Lower lobe of right lung (tissue), 2 donors: Measurements from ENCODE around the gene ASTN2. TPM values are rescaled to one million over a fixed set of nuclear protein-coding genes. Genes with fewer than 3 reads are reported as not detected.

Experiments used
- ATAC-seq, 2 donors: fragments of 200-7000 bp; cut with Tn5 transposase; one replicate each; pipeline ENCODE4 v1.9.1; 2020 to 2022; ENCODE audit warnings: mild to moderate bottlenecking in 2 of 2, moderate library complexity in 2 of 2
- DNase-seq: peaks from one replicate; pipeline ENCODE4 v3.0.0-alpha.2; 2020
- H3K27ac ChIP-seq: fragments of 200-600 bp; one replicate; pipeline ENCODE4 v1.8.0; 2022
- H3K27me3 ChIP-seq: fragments of 200-600 bp; one replicate; pipeline ENCODE4 v1.8.0; 2022; ENCODE audit warnings: low read depth
- H3K36me3 ChIP-seq: fragments of 200-600 bp; one replicate; pipeline ENCODE4 v1.8.0; 2022; ENCODE audit warnings: mild to moderate bottlenecking
- H3K4me1 ChIP-seq: fragments of 200-600 bp; one replicate; pipeline ENCODE4 v1.8.0; 2022
- H3K4me3 ChIP-seq: fragments of 200-600 bp; one replicate; pipeline ENCODE4 v1.8.0; 2022; ENCODE audit warnings: mild to moderate bottlenecking
- H3K9me3 ChIP-seq: fragments of 200-600 bp; one replicate; pipeline ENCODE4 v1.8.0; 2022
- CTCF ChIP-seq: fragments of 200-600 bp; IDR thresholded peaks from one replicate; pipeline ENCODE4 v1.8.0; 2022; ENCODE audit warnings: antibody characterized with exemption, mild to moderate bottlenecking
- intact Hi-C: fragments of 100-400 bp; cut with DNase I; formaldehyde crosslinking; loops from one replicate; pipeline ENCODE4 v1.11.0; 2022
- total RNA-seq: library from RNA; stranded (reverse); fragmentation: NEBNext Ultra II Directional; extraction: Animal tissue kit (Norgen Biotek cat#: 25700); gene quantifications from one replicate; pipeline ENCODE4 v1.2.1, GENCODE V29; 2021
- donor health status: DM: no; HTN: yes; CAD: no; lungs with severe emphysema.

Gene ASTN2
- total RNA-seq, 1 donor from 2014 or later: 4.3 TPM

GRCh38 chr9:117278471-117279035, 136.3 kb downstream of the ASTN2 start:
- Histone ChIP-seq H3K27me3 (no peaks in the 10 kb centered on the region), H3K4me1 (no peaks in the 10 kb centered on the region), H3K36me3 (no peaks in the 10 kb centered on the region), H3K27ac (no peak overlapping the region), H3K4me3 (no peak overlapping the region), H3K9me3 (no peaks in the 10 kb centered on the region)
- ATAC-seq (no peak), DNase-seq (no peak)
- intact Hi-C loops: no loop called here
- TF ChIP-seq CTCF: no peak

GRCh38 chr9:117278020-117278419, 136.8 kb downstream of the ASTN2 start:
- Histone ChIP-seq H3K9me3 (no peaks in the 10 kb centered on the region), H3K27me3 (no peaks in the 10 kb centered on the region), H3K4me3 (no peak overlapping the region), H3K27ac (no peak overlapping the region), H3K36me3 (no peaks in the 10 kb centered on the region), H3K4me1 (no peaks in the 10 kb centered on the region)
- ATAC-seq (no peak), DNase-seq (no peak)
- intact Hi-C loops: no loop called here
- TF ChIP-seq CTCF: no peak

GRCh38 chr9:117276444-117276843, 138.4 kb downstream of the ASTN2 start:
- ATAC-seq (no peak), DNase-seq (no peak)
- Histone ChIP-seq H3K9me3 (no peaks in the 10 kb centered on the region), H3K27ac (no peak overlapping the region), H3K36me3 (no peaks in the 10 kb centered on the region), H3K4me1 (no peaks in the 10 kb centered on the region), H3K27me3 (no peaks in the 10 kb centered on the region), H3K4me3 (no peak overlapping the region)
- intact Hi-C loops: no loop called here
- TF ChIP-seq CTCF: no peak

GRCh38 chr9:117273612-117274011, 141.2 kb downstream of the ASTN2 start:
- H3K36me3 ChIP-seq: no peaks in the 10 kb centered on the region
- intact Hi-C loops: no loop called here
- TF ChIP-seq CTCF: no peak
- no peaks in the 10 kb centered on the region for H3K4me1 ChIP-seq
- H3K27me3 ChIP-seq: no peaks in the 10 kb centered on the region
- no peak for DNase-seq
- no peaks in the 10 kb centered on the region for H3K9me3 ChIP-seq
- no peak for ATAC-seq
- H3K4me3 ChIP-seq: no peak overlapping the region
- no peak overlapping the region for H3K27ac ChIP-seq

GRCh38 chr9:117268847-117269446, 145.9 kb downstream of the ASTN2 start:
- intact Hi-C loops: no loop called here
- no peak for TF ChIP-seq CTCF
- Histone ChIP-seq H3K4me3 (no peak overlapping the region), H3K9me3 (no peaks in the 10 kb centered on the region), H3K36me3 (no peaks in the 10 kb centered on the region), H3K27me3 (no peaks in the 10 kb centered on the region), H3K4me1 (no peaks in the 10 kb centered on the region), H3K27ac (no peak overlapping the region)
- DNase-seq: no peak
- no peak for ATAC-seq
